Measurements from ENCODE around the gene TAF5L.
A peak's percentile ranks its signal among the peaks of the same experiment; 100 is the strongest.

The TAF5L gene

DNA sequence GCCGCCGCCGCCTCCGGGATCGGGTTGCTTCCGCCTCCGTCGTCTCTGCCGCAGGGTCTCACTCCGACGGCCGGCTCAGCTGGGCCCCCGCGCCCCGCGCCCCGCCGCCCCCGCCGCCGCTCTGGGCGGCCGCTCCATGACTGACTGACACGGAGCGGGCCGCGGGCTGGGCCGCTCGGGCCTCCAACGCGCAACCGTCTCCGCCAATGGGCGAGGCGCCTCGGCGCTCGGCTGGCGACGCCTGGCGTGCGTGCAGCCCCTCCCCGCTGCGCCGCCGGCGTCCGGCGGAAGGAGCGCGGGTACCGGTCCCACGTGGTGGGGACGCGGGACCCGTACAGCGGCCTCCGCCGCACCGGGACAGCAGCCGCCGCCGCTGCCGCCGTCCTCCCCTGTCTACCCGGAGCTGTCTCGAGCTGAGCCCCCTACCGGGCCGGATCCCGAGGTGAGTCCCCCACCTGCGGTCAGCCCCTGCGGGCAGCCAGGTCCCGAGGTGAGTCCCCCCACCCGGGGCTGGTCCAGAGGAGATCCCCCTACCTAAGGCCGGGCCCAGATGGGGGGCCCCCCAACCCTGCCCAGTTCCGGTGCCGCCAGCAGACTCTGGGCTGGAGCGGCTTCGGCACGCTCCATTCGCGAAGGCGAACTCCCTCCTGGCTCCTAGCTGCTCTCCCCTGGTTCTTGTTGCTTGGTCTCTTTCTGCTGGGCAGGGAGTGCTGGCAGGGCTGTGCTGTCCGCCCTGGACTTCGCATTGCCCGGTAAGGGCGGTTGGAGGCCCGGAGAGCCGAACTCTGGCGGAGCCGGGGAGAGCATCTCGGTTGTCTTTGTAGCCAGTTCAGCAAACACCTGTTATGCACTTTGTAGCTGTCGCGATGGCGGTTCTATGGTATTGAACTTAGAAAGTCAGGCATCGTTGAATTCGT lies at the start of gene TAF5L, which contains the start of gene URB2:
TAF5L (minus strand) TSS at position 208 of the 917 bp plus-strand sequence. CDS start 11,640 bp downstream, outside the sequence.
URB2 (plus strand) TSS at position 333 of the 917 bp plus-strand sequence. CDS start 1,387 bp downstream, outside the sequence.
- Histone ChIP-seq H3K4me3 (ENCODE audit: low read length) (peak within 1 kb of the TSS; percentile 93), H3K27me3 (ENCODE audit: insufficient read depth, low read length) (no peaks in the 10 kb centered on the region), H3K4me1 (ENCODE audit: insufficient read depth, low read length) (peaks cover 19% of the 10 kb centered on the region), H3K36me3 (ENCODE audit: insufficient read depth, low read length) (peaks cover 6% of the 10 kb centered on the region), H3K9me3 (ENCODE audit: low read length) (no peaks in the 10 kb centered on the region), H2AFZ (ENCODE audit: low read depth, low read length) (peak within 1 kb of the TSS; percentile 70)

DNA sequence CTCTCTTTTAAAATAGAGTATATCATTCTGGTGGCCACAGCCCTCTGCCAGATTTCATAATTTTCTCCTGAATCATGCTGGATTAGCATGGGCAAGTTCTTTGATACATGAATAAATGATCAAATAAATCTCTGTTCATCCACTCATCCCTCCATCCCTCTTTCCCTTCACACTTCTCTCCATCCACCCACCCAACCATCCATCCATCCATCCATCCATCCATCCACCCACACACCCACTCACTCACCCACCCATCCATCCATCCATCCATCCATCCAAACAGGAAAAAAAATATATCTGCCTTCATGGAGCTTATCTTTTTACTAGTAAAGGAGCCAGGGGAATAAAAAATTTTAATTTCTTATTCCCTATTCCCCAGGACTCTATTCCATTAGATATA lies 49.5 kb upstream of the TAF5L start:
- Histone ChIP-seq H2AFZ (ENCODE audit: low read depth, low read length) (no peak overlapping the region), H3K27me3 (ENCODE audit: insufficient read depth, low read length) (no peaks in the 10 kb centered on the region), H3K4me1 (ENCODE audit: insufficient read depth, low read length) (no peaks in the 10 kb centered on the region), H3K9me3 (ENCODE audit: low read length) (no peaks in the 10 kb centered on the region), H3K4me3 (ENCODE audit: low read length) (no peak overlapping the region), H3K36me3 (ENCODE audit: insufficient read depth, low read length) (no peaks in the 10 kb centered on the region)

DNA sequence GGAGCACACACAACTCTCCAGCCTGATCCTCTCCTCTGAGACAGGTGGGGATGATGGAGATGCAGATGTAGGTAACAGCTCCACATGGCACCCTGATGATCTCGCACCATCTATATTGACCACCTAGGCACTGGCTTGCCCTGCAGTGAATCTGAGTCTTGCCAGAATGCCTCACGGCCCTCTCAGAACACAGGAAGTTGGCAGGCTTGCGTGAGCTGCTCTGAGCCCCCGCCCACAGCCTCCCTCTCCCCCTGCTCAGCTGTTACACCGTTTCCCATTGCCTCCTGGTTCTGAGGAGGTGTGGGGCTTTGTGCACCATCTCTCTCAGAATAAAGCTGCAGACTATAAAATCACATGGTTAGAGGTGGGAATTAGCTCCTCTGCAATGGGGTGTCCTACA lies 48.1 kb upstream of the TAF5L start:
- Histone ChIP-seq H3K36me3 (ENCODE audit: insufficient read depth, low read length) (no peaks in the 10 kb centered on the region), H2AFZ (ENCODE audit: low read depth, low read length) (no peak overlapping the region), H3K9me3 (ENCODE audit: low read length) (no peaks in the 10 kb centered on the region), H3K4me1 (ENCODE audit: insufficient read depth, low read length) (no peaks in the 10 kb centered on the region), H3K27me3 (ENCODE audit: insufficient read depth, low read length) (no peaks in the 10 kb centered on the region), H3K4me3 (ENCODE audit: low read length) (no peak overlapping the region)

DNA sequence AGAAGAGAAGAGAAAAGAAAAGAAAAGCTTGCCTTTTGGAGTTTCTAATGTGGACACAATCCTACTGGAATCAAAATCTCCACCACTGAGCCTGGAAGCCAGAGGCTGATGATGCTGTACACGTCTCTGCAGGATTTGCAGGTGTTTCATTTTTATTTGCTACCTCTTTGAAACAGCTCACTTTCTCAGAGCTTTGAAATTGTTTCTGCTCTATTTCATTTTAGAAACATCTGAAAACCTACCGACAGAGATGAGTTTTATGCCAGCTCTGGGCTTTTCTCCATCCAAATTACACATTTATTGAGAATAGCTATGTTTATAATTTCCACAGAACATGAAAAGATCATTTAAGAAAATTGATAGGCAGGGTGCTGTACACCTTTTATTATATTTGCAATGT lies 46.3 kb upstream of the TAF5L start:
- H3K9me3 ChIP-seq (ENCODE audit: low read length), result no peaks in the 10 kb centered on the region
- H3K36me3 ChIP-seq (ENCODE audit: insufficient read depth, low read length), result no peaks in the 10 kb centered on the region
- no peak overlapping the region for H3K4me3 ChIP-seq (ENCODE audit: low read length)
- H3K4me1 ChIP-seq (ENCODE audit: insufficient read depth, low read length), result no peaks in the 10 kb centered on the region
- no peaks in the 10 kb centered on the region for H3K27me3 ChIP-seq (ENCODE audit: insufficient read depth, low read length)
- no peak overlapping the region for H2AFZ ChIP-seq (ENCODE audit: low read depth, low read length)

DNA sequence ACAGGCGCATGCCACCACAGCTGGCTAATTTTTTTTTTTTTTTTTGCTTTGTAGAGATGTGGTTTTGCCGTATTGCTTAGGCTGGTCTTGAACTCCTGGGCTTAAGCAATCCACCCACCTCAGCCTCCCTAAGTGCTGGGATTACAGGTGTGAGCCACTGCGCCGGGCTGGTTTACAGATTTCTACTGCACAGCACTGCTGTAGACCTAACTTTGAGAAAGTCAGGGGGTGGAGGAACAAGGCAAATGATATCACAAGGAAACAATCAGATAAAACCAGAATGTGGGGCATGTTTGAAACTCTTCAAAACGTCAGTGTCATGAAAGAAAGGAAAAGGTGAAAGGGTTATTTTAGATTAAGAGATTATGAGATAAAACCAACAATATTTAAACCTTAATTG lies 45.4 kb upstream of the TAF5L start:
- no peak overlapping the region for H2AFZ ChIP-seq (ENCODE audit: low read depth, low read length)
- H3K27me3 ChIP-seq (ENCODE audit: insufficient read depth, low read length), result no peaks in the 10 kb centered on the region
- H3K4me1 ChIP-seq (ENCODE audit: insufficient read depth, low read length), result no peaks in the 10 kb centered on the region
- H3K36me3 ChIP-seq (ENCODE audit: insufficient read depth, low read length), result no peaks in the 10 kb centered on the region
- no peak overlapping the region for H3K4me3 ChIP-seq (ENCODE audit: low read length)
- H3K9me3 ChIP-seq (ENCODE audit: low read length), result no peaks in the 10 kb centered on the region

DNA sequence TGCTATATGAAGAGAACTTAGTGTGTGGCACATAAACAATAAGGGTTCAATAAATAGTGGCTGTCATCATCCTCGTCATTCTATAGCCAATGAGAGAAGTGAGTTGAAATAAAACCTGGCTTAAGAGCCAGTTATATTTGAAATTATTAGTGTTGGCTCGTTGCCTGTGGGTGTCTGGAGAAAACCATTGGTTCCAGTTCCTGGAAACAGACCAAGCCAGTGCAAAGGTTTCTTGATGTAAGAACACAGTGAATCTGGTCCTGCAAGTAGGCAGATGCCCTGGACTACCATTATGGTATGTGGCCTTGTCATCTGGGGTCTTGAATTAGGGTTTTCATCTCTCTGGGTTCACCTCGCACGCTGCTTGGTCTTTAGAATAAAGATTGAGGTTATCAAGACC lies 43.4 kb upstream of the TAF5L start:
- H2AFZ ChIP-seq (ENCODE audit: low read depth, low read length), result no peak overlapping the region
- no peaks in the 10 kb centered on the region for H3K4me1 ChIP-seq (ENCODE audit: insufficient read depth, low read length)
- H3K9me3 ChIP-seq (ENCODE audit: low read length), result no peaks in the 10 kb centered on the region
- H3K36me3 ChIP-seq (ENCODE audit: insufficient read depth, low read length), result no peaks in the 10 kb centered on the region
- no peak overlapping the region for H3K4me3 ChIP-seq (ENCODE audit: low read length)
- no peaks in the 10 kb centered on the region for H3K27me3 ChIP-seq (ENCODE audit: insufficient read depth, low read length)

DNA sequence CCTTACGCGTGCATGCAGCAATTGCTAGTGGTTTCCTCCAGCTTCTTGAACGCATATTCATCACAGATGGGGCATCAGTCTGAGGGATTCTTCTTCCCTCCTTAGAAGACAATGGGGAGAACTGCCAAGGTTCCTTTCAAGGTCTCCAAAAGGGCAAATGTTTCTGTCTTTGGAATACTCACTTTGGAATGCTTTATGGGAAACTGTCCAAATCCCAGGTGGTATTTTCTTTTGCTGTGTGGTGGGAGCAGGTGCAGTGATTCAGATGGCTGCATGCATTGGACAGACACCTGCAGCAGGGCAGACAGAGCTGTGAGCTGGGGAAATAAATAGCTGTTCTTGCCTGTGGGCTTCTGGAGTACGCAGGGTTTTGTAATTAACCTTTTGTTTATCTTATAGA lies 40.7 kb upstream of the TAF5L start:
- Histone ChIP-seq H3K4me1 (ENCODE audit: insufficient read depth, low read length) (no peaks in the 10 kb centered on the region), H3K27me3 (ENCODE audit: insufficient read depth, low read length) (no peaks in the 10 kb centered on the region), H3K36me3 (ENCODE audit: insufficient read depth, low read length) (peaks cover 3% of the 10 kb centered on the region), H3K4me3 (ENCODE audit: low read length) (no peak overlapping the region), H3K9me3 (ENCODE audit: low read length) (peaks cover 4% of the 10 kb centered on the region), H2AFZ (ENCODE audit: low read depth, low read length) (no peak overlapping the region)

DNA sequence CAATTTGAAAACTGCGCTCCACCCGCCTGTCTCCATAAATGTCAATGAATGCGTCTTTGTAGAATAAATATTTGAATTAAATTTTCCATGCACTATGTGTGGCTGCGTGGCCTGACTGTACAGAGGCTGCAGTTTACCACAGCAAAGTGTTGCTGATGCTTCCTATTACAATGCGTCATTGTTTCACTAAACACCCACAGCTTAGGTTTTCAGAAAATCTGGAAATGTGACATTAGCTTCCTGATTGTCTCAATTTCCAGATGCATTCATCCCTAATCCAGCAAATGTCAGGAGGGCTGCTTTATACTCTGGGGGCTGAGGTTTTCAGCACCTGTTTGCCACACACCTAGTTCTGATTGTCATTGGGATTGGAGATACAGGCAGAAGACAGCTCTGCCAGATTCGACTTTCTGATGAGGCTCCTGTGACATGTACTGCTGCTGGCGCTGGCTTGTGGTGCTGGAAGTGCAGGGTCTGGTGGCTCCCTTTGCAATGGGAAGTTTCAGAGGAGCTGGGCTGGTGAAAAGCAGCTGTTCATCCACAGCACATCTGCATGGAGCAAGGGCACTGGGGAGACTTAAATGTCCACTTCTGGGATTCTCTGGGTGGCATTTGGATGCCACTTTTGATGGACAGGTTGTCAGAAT lies 40.1 kb upstream of the TAF5L start:
- Histone ChIP-seq H3K27me3 (ENCODE audit: insufficient read depth, low read length) (no peaks in the 10 kb centered on the region), H3K36me3 (ENCODE audit: insufficient read depth, low read length) (peaks cover 6% of the 10 kb centered on the region), H3K4me1 (ENCODE audit: insufficient read depth, low read length) (no peaks in the 10 kb centered on the region), H2AFZ (ENCODE audit: low read depth, low read length) (no peak overlapping the region), H3K4me3 (ENCODE audit: low read length) (no peak overlapping the region), H3K9me3 (ENCODE audit: low read length) (peaks cover 4% of the 10 kb centered on the region)

DNA sequence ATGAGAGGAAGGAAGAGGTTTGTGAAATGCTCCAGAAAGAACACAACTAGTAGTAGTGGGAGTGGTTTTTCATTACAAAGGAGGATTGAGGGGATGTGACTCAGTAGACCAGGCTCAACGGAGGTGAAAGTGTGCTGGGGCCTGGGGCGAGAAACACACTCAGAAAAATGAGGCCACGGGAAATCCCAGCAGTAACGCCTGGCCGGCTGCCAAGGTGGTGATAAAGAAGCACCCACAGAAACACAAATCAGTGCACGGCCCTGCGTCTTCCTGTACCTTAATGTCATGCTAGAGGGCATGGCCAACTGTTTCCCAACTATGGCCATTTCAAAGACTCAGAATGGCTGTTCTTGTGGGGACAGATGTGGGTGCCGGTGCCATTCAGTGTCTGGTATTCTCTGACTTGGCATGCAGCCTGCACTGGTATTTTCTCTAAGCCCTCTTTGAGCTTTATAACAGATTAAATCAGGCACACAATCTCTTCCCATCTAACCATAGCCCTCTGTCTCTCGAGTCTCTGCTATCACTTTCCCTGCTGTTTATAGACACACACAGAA lies 38.3 kb upstream of the TAF5L start:
- Histone ChIP-seq H3K27me3 (ENCODE audit: insufficient read depth, low read length) (no peaks in the 10 kb centered on the region), H3K4me1 (ENCODE audit: insufficient read depth, low read length) (no peaks in the 10 kb centered on the region), H3K9me3 (ENCODE audit: low read length) (peaks cover 4% of the 10 kb centered on the region), H3K4me3 (ENCODE audit: low read length) (no peak overlapping the region), H2AFZ (ENCODE audit: low read depth, low read length) (no peak overlapping the region), H3K36me3 (ENCODE audit: insufficient read depth, low read length) (peaks cover 14% of the 10 kb centered on the region)

DNA sequence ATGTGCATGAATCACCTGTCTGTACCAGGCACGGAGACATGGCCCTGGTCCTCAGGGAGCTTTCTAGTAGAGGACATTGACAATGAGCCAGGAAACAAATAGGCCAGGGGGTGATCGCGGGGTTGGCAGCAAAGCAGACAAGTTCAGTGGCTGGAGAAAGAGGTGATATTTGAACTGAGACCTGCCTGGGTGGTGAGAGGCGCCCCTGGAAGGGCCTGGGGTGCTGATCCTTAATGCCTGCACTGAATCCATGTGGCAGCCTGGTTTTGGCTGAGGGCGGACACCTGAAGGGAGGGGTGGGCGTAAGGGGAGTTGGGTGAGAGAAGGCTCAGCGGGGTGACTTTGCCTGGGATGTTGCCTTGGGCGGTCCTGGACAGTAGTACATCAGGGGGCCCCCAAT lies 36.0 kb upstream of the TAF5L start:
- H3K4me3 ChIP-seq (ENCODE audit: low read length), result no peak overlapping the region
- no peak overlapping the region for H2AFZ ChIP-seq (ENCODE audit: low read depth, low read length)
- peaks cover 4% of the 10 kb centered on the region for H3K9me3 ChIP-seq (ENCODE audit: low read length)
- no peaks in the 10 kb centered on the region for H3K27me3 ChIP-seq (ENCODE audit: insufficient read depth, low read length)
- H3K36me3 ChIP-seq (ENCODE audit: insufficient read depth, low read length), result peaks cover 24% of the 10 kb centered on the region
- no peaks in the 10 kb centered on the region for H3K4me1 ChIP-seq (ENCODE audit: insufficient read depth, low read length)

DNA sequence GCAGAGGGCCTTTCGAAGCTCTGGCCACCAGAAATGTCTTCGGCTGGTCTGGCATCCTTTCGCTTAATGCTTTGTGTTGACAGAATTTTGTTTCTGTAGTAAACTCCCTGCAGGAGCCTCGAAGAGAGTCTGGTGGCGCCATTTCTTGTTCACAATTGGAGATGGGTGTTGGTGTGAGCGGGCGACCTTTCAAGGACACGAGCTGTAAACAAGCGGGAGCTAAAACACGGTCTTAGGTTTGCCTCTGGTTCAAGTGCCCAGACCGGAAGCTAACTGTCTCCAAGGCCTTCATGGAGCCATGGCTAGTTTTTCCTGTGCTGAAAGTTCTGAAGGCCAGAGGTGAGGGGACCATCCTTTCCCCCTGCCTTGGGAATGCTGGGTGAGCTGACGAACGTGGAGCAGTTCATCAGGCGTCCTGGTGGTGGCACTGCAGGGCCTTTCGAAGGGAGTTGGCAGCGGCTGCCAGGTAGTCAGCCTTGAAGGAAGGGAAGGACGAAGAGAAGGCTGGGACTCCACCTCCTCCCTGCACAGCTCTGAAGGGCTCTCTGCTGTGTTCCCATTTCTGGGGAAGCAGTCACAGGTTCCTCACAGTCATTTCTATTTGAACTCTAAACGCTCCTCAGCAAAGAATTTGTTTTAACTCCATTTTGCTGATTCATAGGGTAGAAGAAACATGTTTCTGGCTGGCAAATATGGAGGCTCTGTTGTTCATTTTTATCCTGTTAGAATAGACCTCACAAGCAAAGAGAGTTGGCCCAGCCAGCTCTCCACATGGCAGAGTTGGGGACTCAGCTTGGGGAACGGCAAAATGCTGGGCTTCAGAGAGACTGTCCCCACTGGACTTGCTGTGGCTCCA lies 35.3 kb upstream of the TAF5L start:
- no peaks in the 10 kb centered on the region for H3K4me1 ChIP-seq (ENCODE audit: insufficient read depth, low read length)
- H2AFZ ChIP-seq (ENCODE audit: low read depth, low read length), result no peak overlapping the region
- no peak overlapping the region for H3K4me3 ChIP-seq (ENCODE audit: low read length)
- peaks cover 28% of the 10 kb centered on the region for H3K36me3 ChIP-seq (ENCODE audit: insufficient read depth, low read length)
- peaks cover 4% of the 10 kb centered on the region for H3K9me3 ChIP-seq (ENCODE audit: low read length)
- H3K27me3 ChIP-seq (ENCODE audit: insufficient read depth, low read length), result no peaks in the 10 kb centered on the region

DNA sequence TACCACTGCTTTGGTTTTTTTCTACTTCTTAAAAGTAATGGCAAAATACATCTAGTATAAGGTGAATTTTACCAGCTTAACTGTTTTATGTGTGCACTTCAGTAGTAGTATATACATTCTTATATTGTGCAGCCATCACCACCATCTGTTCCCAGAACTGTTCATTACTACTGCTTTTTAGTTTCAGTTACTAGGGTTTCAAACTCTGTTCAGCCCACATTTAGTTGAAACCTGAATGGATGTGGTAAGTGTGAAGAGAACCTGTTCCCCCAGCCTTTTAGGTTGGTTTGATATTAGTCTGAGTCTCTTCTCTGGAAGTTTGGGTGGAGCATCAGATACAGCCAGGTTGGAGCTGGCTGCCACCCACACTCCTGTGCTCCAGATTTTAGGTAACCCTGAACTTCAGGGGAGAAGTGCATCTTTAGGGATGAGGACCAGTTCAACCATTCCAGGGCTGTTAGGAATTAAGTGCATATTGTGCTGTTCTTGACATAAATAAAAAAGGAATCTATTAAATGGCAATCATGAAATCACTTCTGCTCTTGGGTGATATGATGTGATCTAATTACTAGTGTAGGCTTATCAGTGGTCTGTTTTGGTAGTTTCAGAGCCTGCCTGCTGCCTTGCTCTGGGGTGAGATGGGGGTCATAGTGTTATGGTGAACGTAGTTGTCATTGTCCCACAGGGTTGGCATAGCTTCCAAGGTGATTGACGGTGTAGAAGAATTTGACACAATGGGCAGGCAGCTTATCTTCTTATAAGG lies 32.3 kb upstream of the TAF5L start:
- peaks cover 3% of the 10 kb centered on the region for H3K9me3 ChIP-seq (ENCODE audit: low read length)
- no peaks in the 10 kb centered on the region for H3K27me3 ChIP-seq (ENCODE audit: insufficient read depth, low read length)
- no peak overlapping the region for H2AFZ ChIP-seq (ENCODE audit: low read depth, low read length)
- H3K4me3 ChIP-seq (ENCODE audit: low read length), result no peak overlapping the region
- H3K36me3 ChIP-seq (ENCODE audit: insufficient read depth, low read length), result peaks cover 47% of the 10 kb centered on the region
- H3K4me1 ChIP-seq (ENCODE audit: insufficient read depth, low read length), result no peaks in the 10 kb centered on the region

Data from neuron (in vitro differentiated cells).